GM12872 (cell line): ENCODE results near the gene MORN3.

Source experiments
- TF ChIP-seq, protein P1 (sequence below): IDR thresholded peaks from 3 replicates; pipeline ENCODE4 v1.5.1; 2011; ENCODE audit warnings: low read depth, mild to moderate bottlenecking, low read length, moderate library complexity; ENCODE audit not compliant: insufficient read depth

The MORN3 gene

DNA sequence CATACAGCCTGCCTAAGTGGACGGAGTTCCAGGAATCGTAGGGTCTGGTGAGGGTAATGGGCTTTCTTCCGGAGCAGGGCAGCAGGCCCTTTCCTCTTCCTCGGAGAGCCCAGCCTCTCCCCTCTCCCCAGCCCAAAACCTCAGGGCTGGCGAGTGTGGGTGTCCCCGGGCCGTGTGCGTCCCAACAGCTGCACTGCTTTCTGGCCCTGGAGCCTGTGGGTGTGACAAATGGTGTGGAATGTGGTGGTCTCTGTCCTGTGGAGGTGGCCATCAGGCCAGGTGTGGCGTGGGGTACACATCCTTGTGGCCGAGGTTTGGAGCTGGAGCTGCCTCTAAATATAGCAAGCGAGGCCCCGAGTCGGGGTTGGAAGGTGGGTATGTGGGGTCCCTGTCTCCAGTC lies 34.6 kb downstream of the MORN3 start:
- TF ChIP-seq, protein P1, sequence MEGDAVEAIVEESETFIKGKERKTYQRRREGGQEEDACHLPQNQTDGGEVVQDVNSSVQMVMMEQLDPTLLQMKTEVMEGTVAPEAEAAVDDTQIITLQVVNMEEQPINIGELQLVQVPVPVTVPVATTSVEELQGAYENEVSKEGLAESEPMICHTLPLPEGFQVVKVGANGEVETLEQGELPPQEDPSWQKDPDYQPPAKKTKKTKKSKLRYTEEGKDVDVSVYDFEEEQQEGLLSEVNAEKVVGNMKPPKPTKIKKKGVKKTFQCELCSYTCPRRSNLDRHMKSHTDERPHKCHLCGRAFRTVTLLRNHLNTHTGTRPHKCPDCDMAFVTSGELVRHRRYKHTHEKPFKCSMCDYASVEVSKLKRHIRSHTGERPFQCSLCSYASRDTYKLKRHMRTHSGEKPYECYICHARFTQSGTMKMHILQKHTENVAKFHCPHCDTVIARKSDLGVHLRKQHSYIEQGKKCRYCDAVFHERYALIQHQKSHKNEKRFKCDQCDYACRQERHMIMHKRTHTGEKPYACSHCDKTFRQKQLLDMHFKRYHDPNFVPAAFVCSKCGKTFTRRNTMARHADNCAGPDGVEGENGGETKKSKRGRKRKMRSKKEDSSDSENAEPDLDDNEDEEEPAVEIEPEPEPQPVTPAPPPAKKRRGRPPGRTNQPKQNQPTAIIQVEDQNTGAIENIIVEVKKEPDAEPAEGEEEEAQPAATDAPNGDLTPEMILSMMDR, result no peak

DNA sequence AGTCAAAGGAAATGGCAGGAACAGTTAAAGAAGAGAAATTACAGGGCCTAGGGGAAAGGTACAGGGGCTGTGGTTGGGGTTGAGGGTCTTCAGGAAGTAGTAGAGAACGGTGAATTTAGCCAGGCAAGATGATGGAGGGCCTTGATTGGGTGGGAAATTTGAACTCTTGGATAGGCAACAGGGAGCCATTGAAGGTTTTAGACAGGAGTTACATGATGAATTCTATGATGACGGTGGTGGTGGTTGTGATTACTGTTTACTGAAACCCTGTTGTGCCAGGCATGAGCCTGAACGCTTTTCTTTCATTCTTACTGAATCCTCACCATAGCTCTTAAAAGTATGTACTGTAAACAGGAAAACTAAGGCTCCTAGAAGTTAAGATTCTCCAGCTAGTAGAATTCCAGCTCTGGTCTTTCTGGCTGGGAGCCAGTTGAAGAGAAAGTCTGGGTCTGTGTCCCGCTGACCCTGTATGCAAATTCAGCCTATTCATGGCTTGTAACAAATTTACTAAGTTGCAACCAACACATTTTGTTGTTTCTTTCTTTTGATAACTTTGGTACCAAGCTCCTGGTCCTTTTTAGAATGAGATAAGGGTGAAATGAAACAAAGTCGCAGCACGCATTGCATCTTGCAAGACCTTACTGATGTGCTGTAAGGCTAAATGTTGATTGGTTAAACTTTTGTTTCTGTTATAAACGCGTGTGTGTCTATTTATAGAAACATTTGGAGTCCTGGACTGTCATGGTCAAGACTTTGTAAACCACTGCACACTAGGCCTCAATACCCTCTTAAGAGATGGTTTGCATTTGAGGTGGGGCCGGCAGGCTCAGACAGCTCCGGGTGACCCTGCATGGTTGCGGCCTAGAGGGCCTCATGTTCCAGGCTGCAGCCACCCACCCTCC lies 37.1 kb downstream of the MORN3 start:
- TF ChIP-seq, protein P1, result no peak

DNA sequence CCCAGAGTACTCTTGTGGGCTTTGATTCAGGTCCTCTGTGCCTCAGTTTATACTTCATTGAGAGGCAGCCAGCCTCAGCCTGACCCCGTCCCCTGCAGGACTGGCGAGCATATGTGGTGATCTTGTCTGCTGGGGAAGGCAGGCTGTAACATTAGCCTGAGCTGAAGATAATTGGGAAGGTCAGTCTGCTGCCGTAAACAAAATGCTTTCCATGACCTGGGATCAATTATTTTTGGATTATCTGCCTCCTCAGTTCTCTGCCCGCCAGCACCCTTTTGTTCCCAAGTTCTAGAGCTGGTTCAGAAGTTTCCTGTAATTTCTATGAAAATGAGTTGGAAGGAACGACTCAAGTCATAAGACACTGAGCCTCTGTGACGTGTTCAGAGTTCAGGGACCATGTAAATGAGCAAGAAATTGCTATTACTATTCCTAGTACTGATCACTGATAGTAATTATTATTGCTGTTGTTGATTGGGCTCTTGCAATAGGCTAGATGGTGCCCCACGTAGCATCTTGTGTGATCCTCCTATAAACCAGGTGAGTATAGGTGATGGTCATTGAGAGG lies 38.6 kb downstream of the MORN3 start:
- TF ChIP-seq, protein P1, result no peak

DNA sequence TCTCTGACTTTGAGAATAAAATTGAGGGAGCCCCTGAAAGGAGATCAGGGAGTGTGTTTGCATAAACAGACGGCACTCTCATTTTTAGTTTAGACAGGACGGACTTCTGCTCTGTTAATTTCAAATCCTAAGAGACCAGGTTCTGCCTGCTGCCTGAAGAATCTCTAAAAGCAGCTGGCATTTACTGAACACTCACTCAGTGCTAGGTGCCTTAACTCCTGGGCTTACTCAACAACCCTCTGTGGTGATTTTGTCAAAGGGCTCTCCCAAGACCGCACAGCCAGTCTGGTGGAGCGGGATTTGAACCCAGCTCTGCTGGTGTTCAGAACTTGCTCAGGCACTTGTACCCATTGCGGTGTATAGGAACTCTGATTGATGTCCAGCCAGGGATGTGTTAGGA lies 40.9 kb downstream of the MORN3 start:
- TF ChIP-seq, protein P1, result no peak

DNA sequence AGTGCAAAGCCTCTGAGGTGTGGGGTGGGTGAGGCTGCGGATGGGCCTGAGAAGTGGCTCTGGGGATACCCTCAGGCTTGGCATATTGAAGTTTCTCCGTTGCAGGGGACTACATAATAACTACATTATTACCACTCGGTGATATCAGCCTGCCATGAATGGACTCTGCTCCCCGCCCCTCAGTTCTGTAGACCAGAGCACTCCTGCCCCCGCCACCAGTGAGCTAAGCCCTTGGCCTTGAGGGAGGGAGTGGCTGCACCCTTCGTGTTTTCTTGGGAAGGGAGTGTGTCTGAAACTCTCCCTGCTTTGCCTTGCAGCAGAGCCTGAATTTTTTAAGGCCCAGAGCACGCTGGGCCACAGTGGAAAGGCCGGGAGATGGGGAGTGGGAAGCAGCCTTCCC lies 41.4 kb downstream of the MORN3 start:
- TF ChIP-seq, protein P1, result no peak

DNA sequence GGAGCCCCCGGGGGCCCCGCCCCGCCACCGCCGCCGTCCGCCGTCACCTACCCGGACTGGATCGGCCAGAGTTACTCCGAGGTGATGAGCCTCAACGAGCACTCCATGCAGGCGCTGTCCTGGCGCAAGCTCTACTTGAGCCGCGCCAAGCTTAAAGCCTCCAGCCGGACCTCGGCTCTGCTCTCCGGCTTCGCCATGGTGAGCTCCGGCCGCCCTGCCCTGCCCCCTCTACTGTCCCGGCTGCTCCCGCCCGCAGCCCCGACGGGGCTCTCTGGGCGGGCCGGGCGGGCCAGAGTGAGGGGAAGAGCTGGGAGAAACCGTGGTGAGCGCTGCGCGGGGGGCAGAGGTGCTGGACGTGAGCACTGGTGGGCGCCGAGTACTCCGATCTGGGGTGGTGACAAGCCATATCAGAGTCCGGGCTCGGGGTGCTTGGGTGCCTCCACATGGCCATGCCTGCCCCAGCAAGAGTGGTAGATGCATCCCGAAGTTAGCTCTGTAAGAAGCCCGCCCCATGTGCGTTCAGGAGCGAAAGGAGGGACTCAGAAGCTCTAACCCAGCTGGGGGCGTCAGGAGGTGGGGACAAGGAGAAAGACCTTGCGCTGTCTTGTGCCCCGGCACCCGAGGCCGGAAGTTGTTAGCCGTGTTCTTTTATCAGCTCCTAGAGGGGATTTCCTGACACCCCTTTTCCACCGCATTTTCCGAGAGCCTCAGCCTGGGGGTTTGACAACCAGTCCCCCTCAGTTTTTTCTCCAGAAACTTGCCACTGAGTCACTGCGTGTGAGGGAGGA lies 42.4 kb downstream of the MORN3 start:
- TF ChIP-seq, protein P1, result peak; percentile 37; the same call in 2 of the 3 replicates
